Putamen (tissue), 1 donor: Measurements from ENCODE around the gene OTUB2.

ENCODE experiments used
- DNase-seq: peaks from one replicate; pipeline ENCODE4 v3.0.0-alpha.2; 2016; ENCODE audit warnings: low spot score

The OTUB2 gene

GRCh38 chr14:94041551-94042346, 15.6 kb downstream of the OTUB2 start:
- DNase-seq = no peak

DNA sequence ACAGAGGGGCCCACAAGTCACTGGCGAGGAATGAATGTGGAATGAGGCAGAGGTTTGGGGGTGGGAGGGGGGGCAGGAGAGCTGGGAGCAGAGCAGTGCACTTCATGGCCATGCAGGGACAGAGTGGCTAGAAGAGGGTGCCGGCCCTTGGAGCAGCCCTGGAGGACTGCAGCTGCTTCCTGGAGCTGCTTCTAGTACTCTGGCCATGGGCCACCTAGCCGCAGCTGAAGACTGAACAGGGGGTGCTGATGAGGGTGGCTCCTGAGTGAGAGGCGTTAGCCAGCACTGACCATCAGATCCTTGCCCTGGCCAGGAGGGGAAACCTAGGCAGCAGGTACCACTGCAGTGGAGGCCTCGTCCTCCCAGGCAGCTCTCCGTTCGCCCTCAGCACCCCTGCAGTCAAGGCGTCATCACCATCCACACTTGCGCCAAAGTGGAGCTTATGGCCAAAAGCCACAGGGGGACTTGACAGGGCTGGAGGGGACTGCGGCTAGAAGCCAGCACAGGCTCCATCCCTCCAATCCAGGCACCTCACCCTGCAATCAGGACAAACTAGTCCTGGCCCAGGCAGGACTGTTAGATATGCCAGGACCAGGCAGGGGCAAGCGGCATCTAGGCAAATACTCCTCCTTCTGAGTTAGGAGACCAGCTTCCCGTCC, 16.4 kb downstream of the OTUB2 start:
- no peak for DNase-seq

GRCh38 chr14:94043111-94043755, 17.1 kb downstream of the OTUB2 start:
- no peak for DNase-seq

DNA sequence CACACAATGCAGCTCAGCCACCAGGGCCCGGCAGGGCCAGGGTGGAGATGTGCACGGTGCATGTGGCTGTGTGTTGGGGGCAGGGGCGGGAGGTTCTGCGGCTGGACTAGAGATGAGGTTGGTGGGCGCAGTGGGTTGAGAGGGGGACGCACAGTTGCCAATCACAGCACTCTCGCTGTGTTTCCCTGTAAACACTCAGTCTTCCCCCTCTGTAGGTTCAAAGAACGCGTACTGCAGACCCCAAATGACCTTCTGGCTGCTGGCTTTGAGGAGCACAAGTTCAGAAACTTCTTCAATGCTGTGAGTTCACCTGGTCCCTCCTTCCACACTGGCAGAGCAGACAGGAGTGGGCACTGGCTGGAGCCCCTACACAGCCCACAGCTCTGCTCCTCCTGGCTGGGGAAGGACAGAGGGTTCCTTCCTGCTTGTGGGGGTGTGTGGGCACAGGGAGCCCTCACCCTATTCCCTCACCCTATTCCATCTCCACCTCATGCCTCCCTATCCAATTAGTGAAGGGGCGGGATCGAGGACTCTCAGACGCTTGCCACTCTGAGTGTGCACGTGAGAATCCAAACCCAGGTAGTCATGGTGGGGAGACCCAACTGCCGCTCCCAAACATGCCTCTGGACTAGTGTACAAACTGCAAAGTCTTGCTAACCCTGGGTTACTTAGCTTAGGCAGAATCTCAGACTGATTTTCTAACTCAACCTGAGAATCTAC, 17.8 kb downstream of the OTUB2 start:
- DNase-seq = no peak

GRCh38 chr14:94044476-94045091, 18.4 kb downstream of the OTUB2 start:
- no peak for DNase-seq

GRCh38 chr14:94045101-94045500, 19.0 kb downstream of the OTUB2 start:
- no peak for DNase-seq

DNA sequence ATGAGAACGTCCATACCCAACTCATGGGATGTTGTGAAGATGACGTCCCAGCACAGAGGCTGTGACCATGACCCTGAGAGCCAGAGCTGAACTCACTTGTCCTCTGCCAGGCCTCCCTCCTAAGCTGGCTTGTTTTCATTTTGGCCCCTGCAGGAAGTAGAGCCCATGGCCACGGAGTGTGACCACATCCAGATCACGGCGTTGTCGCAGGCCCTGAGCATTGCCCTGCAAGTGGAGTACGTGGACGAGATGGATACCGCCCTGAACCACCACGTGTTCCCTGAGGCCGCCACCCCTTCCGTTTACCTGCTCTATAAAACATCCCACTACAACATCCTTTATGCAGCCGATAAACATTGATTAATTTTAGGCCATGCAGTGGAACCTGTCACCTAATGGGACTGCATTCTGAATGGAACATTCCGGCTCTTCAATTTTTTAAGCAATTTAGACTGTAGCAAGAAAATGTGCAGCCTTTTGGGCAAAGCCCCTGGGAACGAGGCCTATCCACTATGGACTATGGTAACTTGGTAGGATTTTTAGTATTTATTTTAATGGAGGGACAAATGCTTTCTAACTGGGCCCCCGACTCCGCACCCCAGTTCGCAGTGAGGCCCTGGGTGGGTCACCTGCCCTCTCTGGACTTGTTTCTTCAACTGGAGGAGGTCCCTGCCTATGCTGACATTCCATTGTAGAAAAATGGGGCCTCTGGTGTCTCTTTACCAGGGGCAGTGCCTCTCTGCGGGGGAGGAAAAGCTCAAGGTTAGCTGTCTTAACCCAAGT, 19.6 kb downstream of the OTUB2 start:
- DNase-seq = no peak

DNA sequence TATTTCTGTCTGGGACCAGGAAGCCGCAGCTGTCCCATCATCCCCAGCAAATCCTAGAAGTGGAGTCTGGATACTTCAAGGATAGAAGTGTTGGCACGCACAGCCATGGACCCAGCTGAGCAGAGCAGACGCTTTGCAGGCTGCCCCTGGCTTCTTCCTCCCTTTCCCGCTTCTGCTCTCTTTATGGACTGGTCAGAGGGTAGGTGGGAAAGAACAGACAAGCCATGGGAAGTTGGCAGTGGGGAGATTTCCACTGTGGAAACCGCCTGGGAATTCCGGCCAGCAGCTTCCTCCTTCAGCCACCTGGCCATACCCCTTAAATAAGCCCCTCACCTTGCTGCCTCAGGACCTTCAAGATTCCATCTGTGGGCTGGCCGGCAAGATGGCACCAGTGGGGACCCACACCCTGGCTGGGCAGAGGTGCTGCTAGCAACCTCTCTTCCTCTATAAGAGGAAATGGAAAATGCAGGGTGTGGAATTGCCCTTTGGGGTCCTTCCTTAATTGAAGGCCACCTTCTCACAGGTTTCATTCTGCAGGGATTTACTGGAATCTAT, 20.6 kb downstream of the OTUB2 start:
- DNase-seq = no peak

DNA sequence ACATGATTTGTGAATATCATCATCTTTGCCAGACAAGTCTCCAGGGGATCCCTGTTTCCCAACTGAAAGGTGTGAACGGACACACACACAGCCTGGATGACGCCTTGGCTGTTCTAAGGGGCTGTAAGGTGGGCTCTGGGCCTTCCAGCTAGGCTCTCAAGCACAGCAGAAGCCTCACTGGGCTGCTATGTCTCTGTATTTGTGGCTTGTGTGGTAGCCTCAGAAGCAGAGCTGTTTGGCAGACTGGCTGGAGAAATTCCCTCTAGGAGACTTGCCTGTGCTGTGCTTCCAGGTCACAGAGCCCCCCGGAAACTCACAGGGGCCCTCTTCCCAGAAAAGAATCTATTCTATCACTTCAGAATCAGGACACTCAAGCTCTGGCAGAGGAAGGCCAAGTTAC, 21.4 kb downstream of the OTUB2 start:
- DNase-seq = no peak

- DNase-seq = no peak
These were observed 22.8 kb downstream of the OTUB2 start for GRCh38 chr14:94048691-94049624.

GRCh38 chr14:94049625-94050023, 23.5 kb downstream of the OTUB2 start:
- no peak for DNase-seq

GRCh38 chr14:94050231-94050880, 24.2 kb downstream of the OTUB2 start:
- DNase-seq = no peak

DNA sequence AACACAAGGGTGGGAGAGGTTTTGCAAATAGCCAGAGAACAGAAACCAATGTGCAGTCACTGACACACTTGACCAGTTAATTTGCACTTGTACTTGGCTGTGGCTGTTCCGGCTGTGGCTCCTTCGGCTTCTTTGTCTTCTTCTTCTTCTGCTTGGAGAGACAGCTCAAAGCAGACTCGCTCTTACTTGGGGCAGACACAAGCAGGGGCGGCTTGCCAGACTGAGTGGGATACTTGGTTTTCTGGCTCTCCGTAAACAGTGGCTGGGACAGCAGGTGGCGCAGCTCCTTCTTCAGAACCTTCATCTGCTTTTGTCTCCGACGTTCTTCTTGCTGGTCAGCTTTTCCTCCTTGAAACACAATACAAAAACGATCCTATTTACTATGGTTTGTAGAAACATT, 25.0 kb downstream of the OTUB2 start:
- DNase-seq = peak; percentile 56

DNA sequence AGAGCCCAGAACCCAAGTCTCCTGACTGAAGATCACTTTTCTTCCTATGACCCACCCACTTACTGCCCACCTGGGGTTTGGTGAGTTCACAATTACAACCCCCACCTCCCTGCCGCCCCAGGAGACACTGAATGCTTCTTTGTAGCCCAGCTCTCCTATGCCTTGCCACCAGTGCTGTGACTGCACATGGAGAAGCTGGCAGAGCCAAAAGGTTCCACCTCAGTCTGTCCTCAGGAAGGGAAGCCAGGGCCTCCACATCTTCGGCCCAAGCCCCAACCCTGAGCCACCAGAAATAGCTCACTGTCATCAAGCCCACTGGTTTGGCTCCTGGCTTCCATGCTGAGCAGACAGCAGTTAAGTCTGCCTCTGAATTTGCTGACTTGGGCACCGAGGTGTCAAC, 25.6 kb downstream of the OTUB2 start:
- no peak for DNase-seq

- DNase-seq = no peak
These were observed 26.1 kb downstream of the OTUB2 start for GRCh38 chr14:94052199-94052598.

DNA sequence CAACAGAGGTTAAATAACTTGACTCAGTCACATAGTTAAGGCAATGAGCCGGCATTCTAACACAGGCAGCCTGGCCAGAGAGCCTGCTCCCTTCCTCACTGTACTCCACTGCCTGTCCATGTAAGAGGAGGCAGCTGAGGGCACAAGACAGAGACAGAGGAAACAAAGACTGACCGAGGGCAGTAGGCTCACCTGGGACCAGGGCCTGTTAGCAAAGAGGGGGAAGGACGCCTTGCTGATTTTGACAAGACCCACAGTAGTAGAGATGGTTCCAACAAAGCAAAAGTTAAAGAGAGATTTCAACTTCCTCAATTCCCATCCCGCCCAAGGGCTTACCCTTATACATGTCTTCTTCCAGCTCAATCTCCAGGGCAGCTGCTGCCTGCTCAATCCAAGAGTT, 26.5 kb downstream of the OTUB2 start:
- no peak for DNase-seq

- no peak for DNase-seq
These were observed 28.3 kb downstream of the OTUB2 start for GRCh38 chr14:94054401-94054800.

DNA sequence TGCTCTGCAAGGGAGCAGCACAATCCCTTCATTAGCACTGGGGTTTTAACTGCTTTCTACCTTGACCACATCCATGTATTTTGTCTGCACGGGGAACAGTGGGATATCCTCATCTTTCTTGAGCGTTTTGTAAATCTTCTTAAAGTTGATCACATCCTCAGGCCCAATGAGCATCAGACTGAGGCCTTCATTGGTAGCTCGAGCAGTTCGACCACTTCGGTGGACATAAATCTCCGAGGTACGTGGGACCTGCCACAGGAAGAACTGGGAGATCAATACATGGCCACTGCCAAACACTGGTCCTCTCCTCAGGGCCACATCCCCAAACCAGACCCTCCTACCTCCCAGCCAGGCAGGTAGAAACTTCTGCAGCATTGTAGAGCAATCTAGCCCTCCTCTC, 28.8 kb downstream of the OTUB2 start:
- DNase-seq = no peak

GRCh38 chr14:94056579-94057308, 30.6 kb downstream of the OTUB2 start:
- DNase-seq = no peak
